ENCODE measurements around the gene FOXI1.
A peak's percentile ranks its signal among the peaks of the same experiment; 100 is the strongest.

FOXI1 gene

DNA sequence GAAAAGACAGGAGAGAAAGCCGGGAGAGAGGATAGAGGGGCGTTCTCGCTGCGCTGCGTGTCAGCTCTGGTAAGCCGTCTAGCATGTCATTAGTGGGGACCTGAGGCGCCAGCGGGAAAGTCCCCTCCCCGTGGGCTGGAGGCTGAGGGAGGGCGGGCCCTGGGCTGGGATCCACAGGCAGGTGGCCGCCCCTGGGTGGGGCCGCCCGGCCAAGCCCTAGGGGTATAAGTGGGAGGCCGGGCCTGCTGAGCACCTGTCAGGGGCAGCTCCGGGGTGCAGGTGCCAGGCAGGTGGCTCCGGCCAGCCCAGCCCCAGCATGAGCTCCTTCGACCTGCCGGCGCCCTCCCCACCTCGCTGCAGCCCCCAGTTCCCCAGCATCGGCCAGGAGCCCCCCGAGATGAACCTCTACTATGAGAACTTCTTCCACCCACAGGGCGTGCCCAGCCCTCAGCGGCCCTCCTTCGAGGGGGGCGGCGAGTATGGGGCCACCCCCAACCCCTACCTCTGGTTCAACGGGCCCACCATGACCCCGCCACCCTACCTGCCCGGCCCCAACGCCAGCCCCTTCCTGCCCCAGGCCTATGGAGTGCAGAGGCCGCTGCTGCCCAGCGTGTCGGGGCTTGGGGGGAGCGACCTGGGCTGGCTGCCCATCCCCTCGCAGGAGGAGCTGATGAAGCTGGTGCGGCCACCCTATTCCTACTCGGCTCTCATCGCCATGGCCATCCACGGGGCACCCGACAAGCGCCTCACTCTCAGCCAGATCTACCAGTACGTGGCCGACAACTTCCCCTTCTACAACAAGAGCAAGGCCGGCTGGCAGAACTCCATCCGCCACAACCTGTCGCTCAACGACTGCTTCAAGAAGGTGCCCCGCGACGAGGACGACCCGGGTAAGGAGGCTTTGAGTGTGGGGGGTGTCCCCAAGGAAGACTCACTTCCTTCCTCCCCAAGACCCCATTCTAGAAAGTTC, at the start of gene FOXI1:
Gene FOXI1 (plus strand): TSS at position 256 of the 970 bp plus-strand sequence. CDS start 61 bp downstream, at position 317.
- DNase-seq (ENCODE audit: low spot score), result no peak

DNA sequence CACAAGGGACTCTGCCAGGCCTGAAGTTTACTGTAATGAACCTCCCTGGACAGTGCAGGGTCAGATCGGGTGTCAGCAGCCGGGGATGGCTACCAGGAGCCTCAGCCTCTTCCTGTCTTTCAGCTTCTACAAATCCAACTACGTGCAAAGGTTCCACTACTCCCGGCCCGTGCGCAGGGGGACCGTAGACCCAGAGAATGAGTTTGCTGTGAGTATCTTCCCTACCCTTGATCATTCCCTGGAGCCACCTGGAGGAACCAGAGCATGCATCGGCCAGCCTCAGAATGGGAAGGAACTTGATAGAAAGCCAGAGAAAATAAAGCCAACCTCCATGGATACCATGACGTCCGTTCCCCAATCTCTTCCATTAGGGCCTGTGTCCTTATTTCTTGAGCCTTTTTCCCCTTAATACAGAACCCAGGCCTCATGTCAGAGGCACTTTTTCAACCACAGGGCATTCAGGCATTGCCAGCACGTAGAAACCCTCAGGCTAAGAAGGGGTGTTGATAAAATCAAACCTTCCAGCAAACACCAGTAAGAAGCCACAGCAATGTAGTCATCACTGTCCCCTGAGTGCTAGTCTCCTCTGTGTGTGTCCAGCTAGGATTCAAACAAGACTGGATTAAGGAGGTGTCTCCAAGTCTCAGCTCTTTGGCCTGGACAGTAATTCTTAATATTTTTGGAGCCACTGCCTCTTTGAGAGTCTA, 49.0 kb upstream of the FOXI1 start:
- DNase-seq (ENCODE audit: low spot score), result no peak

GRCh38 chr5:170057311-170057710, 48.4 kb upstream of the FOXI1 start:
- no peak for DNase-seq (ENCODE audit: low spot score)

DNA sequence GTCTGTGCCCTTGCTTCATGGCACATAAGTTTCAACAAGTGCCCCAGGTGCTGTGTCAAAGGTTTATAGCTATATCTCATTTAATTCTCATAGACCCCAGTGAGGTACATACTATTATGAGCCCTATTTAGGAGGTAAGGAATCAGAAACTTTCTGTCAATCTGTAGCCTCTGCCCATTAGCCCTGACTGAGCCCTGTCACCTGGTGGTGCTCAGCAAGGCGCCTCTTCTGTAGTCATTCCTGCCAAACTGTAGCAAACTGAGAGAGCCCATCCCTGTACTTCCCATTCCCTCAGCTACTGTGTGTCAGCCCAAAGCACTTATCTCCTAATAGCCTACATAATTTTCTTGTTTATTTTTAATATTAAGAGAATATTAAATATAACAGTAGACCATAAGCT, 46.5 kb upstream of the FOXI1 start:
- no peak for DNase-seq (ENCODE audit: low spot score)

- DNase-seq (ENCODE audit: low spot score), result no peak
These were observed 38.5 kb upstream of the FOXI1 start for GRCh38 chr5:170067152-170067551.

GRCh38 chr5:170067574-170068170, 38.0 kb upstream of the FOXI1 start:
- DNase-seq (ENCODE audit: low spot score), result no peak

DNA sequence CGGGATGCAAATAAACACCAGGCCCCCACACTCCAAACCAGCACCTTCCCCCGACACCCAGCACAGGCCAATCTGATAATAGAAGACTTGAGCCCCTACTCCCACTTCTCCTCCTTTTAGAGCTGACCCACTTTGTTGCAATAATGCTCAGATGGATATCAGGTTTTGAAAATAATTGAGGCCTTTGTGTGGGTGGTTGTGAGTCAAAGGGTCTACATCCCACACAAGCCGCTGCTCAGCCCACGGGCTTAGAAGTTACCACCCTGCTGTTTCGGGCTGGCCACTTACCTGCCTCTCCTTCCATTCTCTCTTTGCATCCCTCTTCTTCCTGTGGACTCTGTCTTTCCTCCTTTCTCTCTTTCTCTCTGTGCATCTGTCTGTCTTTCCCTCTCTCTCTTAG, 36.2 kb upstream of the FOXI1 start:
- DNase-seq (ENCODE audit: low spot score), result no peak

DNA sequence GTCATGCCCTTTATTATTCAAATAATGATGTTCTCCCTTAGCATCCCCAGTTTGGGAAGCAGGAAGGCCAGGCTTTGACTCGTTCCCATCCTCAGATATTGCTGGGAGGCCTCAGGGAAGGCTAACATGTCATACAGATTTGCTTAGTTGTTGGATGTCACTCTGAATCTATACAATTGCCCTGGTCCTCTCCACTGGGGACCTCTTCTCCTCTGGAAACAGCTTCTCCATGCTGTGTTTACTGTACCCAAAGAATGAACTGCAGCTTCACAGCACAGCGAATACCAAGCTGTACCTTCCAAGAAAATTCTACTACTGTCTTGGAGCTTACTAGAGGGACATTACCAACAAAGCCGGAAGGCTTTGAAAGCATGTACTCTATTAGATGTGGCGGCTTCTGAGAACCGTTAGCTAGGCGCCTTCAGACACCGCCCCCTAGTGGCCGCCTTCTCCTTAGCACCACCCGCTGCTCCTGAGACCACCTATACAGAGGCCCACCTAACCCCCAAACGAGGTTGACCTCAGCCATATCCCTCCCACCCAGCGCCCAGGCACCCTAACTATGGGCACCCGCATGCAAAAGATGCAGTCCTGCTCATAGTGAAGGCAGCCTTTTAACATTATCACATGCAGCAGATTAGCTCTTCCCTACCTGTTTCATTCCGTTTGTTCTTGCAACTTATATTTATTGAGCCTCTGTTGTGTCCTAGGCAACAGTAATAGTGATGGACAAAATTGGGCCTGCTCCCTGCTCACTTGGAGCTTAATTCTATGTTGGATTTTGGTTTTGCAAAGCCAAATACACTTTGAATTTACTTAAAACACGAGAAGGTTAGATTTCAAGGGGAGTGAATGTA, 34.9 kb upstream of the FOXI1 start:
- DNase-seq (ENCODE audit: low spot score), result peak; percentile 23

- no peak for DNase-seq (ENCODE audit: low spot score)
These were observed 33.9 kb upstream of the FOXI1 start for GRCh38 chr5:170071748-170072147.

DNA sequence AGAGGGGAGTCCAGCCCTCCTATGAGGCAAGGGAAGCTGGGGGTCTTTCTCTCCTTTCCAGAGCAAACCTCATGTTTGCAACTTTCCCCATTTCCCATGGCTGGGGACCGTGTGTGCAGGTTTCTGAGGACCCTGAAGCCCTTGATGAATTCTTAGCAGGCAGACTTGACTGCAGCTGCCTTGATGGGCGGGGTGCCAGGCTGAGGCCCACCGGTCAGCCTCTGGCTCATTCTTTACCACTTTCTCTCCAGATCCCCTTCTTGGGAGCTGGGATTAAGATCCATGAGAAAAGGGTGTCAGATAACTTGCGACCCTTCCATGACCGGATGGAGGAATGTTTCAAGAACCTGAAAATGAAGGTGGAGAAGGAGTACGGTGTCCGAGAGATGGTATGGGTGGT, 30.0 kb upstream of the FOXI1 start:
- DNase-seq (ENCODE audit: low spot score), result no peak

- no peak for DNase-seq (ENCODE audit: low spot score)
These were observed 29.5 kb upstream of the FOXI1 start for GRCh38 chr5:170076211-170076610.

DNA sequence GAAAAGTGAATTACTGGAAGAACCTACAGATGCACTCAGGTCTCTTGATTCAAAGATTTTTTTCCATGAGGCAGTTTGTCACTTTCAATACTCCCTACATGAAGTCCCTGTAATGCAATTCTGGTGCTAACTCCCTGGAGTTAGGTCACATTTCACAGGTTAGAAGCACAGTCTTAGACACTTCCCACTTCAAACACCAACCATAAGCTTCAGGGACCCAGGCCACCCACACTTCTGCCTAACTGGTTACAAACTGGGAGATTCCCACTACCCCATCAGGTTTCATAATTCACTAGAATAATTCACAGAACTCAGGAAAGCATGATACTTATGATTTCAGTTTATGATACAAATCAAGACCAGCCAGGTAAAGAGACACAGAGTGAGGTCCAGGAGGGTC, 29.0 kb upstream of the FOXI1 start:
- DNase-seq (ENCODE audit: low spot score), result no peak

GRCh38 chr5:170077526-170077925, 28.2 kb upstream of the FOXI1 start:
- no peak for DNase-seq (ENCODE audit: low spot score)

- no peak for DNase-seq (ENCODE audit: low spot score)
These were observed 27.2 kb upstream of the FOXI1 start for GRCh38 chr5:170078458-170078857.

GRCh38 chr5:170078931-170079330, 26.8 kb upstream of the FOXI1 start:
- DNase-seq (ENCODE audit: low spot score), result no peak

DNA sequence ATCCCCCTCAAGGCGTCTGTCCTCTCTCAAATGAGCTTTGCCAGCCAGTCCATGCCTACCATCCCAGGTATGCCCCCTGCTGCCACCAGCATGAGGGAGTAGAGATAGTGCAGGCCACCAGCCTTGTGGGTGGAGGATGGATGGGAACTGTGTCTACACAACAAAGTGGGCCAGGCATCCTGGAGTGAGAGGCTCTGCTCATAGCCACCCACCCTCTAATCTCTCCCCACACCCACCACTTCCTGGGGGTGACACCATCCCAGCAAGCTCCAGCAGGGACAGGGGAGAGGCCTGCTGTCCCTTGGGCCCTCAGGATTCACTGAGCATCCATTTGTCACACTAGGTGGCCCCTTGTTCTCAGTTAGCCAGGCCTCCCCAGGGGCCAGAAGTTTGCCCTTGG, 25.5 kb upstream of the FOXI1 start:
- DNase-seq (ENCODE audit: low spot score), result no peak

DNA sequence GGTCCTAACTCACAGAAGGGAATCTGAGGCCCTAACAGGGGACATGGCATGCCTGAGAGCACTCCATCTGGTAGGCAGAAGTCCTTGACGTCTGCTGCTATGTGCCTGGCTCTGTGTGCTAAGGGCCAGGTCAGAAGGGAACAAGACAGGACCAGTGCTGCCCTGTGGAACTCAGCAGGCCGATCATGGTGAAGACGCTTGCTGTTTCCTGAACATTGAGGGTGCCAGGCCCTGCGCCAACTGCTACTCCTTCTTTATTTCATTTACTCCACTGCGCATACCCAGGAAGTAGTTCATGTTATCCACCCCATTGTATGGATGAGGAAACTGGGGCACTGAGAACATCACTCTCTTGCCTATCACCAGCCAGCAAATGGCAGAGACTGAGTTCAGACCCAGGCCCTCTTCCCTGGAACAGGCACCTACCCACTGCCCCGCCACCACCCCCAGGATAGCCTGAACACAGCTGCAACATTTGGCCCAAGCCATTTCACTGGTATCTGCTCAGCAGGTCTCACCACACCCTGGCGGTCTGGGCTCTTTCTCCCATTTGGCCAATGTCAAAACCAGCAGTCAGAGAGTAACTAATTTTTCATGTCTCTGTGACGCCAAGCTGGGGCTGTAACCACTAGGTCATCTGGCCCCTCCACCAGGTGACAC, 24.8 kb upstream of the FOXI1 start:
- no peak for DNase-seq (ENCODE audit: low spot score)

GRCh38 chr5:170081616-170082015, 24.1 kb upstream of the FOXI1 start:
- no peak for DNase-seq (ENCODE audit: low spot score)

DNA sequence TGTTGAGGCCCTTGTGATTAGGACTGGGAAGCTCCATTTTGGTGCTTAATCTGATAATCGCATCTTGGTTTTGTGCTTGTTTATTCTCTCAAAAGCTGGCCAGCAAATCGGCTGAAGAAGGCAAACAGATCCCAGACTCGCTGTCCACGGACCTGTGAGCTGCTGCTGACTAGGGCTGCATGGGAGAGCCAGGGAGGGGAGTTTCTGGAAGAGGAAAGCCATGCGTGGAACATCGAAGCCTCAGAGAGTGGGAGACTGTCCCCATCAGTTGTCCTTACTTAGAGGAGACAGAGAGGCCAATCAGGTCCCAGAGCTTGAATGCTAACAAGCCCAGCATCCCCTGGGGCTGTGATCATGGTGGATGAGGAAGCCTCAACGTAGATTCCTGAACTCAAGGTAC, 23.0 kb upstream of the FOXI1 start:
- no peak for DNase-seq (ENCODE audit: low spot score)

- no peak for DNase-seq (ENCODE audit: low spot score)
These were observed 18.4 kb upstream of the FOXI1 start for GRCh38 chr5:170087168-170087817.
